ENCODE data around the gene NDRG3. TPM values are rescaled to one million over a fixed set of nuclear protein-coding genes. Genes with fewer than 3 reads are reported as not detected.

The NDRG3 gene
- total RNA-seq, 1 experiment from 2014 or later, result 23.6 TPM

DNA sequence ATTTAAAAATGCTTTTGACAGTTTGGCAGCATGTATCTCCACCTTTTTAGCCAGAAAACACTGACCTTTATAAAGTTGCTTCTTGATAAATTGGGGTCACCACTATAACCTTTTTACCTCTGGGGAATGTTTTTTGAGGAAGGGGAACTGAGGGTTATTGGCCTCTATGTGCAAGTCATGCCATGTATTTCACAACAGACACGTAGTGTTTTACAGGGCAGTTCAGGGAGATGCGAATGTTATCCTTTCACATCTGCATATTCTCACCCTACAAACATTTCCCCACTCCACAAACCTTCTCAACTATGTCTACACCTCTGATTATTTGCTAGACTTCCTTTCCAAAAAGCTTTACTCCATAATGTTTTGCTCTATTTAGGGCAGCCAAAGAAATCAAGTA lies 82.9 kb downstream of the NDRG3 start:
- Histone ChIP-seq H3K4me2 (ENCODE audit: insufficient read depth, insufficient read length, low read length) (no peak overlapping the region), H3K79me1 (ENCODE audit: insufficient read depth, low read depth, low read length, poor library complexity, severe bottlenecking) (no peaks in the 10 kb centered on the region), H3K56ac (ENCODE audit: insufficient read length, low read depth, low read length) (no peak overlapping the region), H2AK5ac (ENCODE audit: insufficient read length, low read length) (no peak overlapping the region), H3T11ph (ENCODE audit: low read length) (no peak overlapping the region), H4K91ac (ENCODE audit: insufficient read length, low read depth, low read length) (no peak overlapping the region), H2BK12ac (ENCODE audit: insufficient read length, low read depth, low read length) (no peak overlapping the region), H2BK120ac (ENCODE audit: low read depth, low read length, poor library complexity, severe bottlenecking) (no peak overlapping the region), H3K9me3 (ENCODE audit: control insufficient read depth, low read depth, low read length) (no peaks in the 10 kb centered on the region), H3K23ac (ENCODE audit: insufficient read length, low read depth, low read length) (no peak overlapping the region), H3K9ac (ENCODE audit: extremely low read depth, insufficient read length, low read length) (no peak overlapping the region), H3K4ac (ENCODE audit: low read depth, low read length) (no peak overlapping the region), H2AFZ (ENCODE audit: low read length) (no peak overlapping the region), H3K27me3 (ENCODE audit: insufficient read depth, low read length) (no peaks in the 10 kb centered on the region; the same call in 1 of the 2 replicates), H4K5ac (ENCODE audit: insufficient read length, low read depth, low read length) (no peak overlapping the region), H3K79me2 (ENCODE audit: insufficient read depth, low read length) (no peaks in the 10 kb centered on the region), H3K4me1 (ENCODE audit: insufficient read depth, low read length) (no peaks in the 10 kb centered on the region), H3K18ac (ENCODE audit: insufficient read length, low read depth, low read length) (no peak overlapping the region), H3K23me2 (ENCODE audit: insufficient read length, low read depth, low read length, poor library complexity, severe bottlenecking) (no peaks in the 10 kb centered on the region), H3K27ac (ENCODE audit: insufficient read length, low read depth, low read length) (no peak overlapping the region), H4K20me1 (ENCODE audit: control insufficient read depth, insufficient read depth, insufficient read length) (no peaks in the 10 kb centered on the region), H2BK5ac (ENCODE audit: insufficient read length, low read length) (no peak overlapping the region), H3K14ac (ENCODE audit: insufficient read depth, low read length) (no peak overlapping the region), H2BK20ac (ENCODE audit: low read depth, low read length, poor library complexity, severe bottlenecking) (no peak overlapping the region), H2BK15ac (ENCODE audit: low read depth, low read length) (no peak overlapping the region), H4K8ac (replicated peaks; ENCODE audit: insufficient read length, low read depth, low read length) (no peak overlapping the region)
- Mint-ChIP-seq H3K36me3 (ENCODE audit: insufficient read depth in 1 of 3, low read depth in 3 of 3) (peaks cover 3 to 19% (median 9%) of the 10 kb centered on the region in 3 experiments; a peak in 4 of 7 replicates), H3K4me3 (no peak overlapping the region), H3K9me3 (no peaks in the 10 kb centered on the region), H3K27me3 (ENCODE audit: low read depth) (no peaks in the 10 kb centered on the region), H3K4me1 (no peaks in the 10 kb centered on the region), H3K27ac (no peak overlapping the region)
- DNase-seq, result no peak
- TF ChIP-seq, protein P1, sequence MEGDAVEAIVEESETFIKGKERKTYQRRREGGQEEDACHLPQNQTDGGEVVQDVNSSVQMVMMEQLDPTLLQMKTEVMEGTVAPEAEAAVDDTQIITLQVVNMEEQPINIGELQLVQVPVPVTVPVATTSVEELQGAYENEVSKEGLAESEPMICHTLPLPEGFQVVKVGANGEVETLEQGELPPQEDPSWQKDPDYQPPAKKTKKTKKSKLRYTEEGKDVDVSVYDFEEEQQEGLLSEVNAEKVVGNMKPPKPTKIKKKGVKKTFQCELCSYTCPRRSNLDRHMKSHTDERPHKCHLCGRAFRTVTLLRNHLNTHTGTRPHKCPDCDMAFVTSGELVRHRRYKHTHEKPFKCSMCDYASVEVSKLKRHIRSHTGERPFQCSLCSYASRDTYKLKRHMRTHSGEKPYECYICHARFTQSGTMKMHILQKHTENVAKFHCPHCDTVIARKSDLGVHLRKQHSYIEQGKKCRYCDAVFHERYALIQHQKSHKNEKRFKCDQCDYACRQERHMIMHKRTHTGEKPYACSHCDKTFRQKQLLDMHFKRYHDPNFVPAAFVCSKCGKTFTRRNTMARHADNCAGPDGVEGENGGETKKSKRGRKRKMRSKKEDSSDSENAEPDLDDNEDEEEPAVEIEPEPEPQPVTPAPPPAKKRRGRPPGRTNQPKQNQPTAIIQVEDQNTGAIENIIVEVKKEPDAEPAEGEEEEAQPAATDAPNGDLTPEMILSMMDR (conservative IDR thresholded peaks at IDR 0.05), result no peak
- WGBS (ENCODE audit: extremely low coverage, insufficient read length, low lambda C conversion rate), result no CpG with 5 or more reads among the region's 2 CpGs
